Activated CD4-positive, CD25-positive, alpha-beta regulatory T cell treated with anti-CD3 and anti-CD28 coated beads, Interleukin-2, amount 50 U/mL, for 24 hours (primary cell): ENCODE measurements around the gene RALGPS1.

Experiments used
- ATAC-seq, 2 donors: fragments of 150-1000 bp; cut with Tn5 transposase; one replicate each; pipeline ENCODE4 v1.10.0; 2021; ENCODE audit warnings: mild to moderate bottlenecking in 1 of 2, moderate library complexity in 1 of 2

RALGPS1 gene

DNA sequence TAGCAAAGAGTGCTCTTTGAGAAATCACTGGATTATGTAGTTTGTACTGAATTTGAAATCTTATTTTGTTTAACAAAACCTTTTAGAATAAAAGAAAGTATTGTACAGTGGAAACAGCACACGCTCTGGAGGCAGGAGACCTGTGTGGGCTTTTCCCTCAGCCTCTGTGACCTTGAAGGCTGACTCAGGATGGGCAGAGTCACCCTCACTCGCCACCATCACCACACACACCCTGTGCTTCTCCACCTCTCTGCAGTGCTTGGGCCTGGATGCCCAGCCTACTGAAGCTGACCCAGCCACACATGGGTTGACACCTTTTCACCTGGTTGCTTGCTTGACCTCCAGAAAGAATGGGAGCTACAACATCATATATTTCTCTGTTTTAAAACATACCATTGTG lies 188.2 kb downstream of the RALGPS1 start:
- no peak for ATAC-seq

DNA sequence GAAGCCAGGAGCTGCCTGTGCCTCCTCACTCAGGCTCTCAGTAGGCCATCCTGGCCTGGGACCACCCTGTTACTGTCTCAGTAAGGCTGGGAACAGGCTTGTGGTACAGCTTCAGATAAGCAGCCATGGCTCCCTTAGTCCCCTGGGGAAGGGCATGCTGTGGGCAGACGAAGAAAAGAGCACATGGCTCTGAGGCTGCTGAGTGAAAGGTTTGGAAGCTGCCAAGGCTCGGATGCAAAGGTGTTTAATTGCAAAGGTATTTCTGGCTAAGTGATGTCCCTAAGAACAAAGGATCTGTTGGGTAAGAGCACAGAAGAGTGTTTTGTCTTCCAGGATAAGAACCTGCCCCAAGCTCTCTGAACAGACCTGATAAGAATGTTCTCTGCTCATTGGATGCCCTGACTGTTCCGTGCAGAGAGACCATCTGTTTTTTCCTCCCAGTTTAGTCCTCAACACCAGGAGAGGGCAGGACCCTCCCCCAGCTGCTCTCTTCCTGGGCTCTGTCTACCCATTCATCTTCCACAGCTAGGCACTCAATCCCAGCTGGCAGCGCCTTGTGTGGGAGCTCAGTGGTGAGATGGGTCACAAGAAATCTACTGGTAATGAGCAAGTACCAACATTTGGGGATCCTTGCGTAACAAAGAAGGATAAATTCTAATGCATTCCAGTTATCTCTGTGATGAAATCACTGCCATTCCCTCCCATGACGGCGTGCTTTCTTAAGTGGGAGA lies 190.2 kb downstream of the RALGPS1 start:
- ATAC-seq = no peak

DNA sequence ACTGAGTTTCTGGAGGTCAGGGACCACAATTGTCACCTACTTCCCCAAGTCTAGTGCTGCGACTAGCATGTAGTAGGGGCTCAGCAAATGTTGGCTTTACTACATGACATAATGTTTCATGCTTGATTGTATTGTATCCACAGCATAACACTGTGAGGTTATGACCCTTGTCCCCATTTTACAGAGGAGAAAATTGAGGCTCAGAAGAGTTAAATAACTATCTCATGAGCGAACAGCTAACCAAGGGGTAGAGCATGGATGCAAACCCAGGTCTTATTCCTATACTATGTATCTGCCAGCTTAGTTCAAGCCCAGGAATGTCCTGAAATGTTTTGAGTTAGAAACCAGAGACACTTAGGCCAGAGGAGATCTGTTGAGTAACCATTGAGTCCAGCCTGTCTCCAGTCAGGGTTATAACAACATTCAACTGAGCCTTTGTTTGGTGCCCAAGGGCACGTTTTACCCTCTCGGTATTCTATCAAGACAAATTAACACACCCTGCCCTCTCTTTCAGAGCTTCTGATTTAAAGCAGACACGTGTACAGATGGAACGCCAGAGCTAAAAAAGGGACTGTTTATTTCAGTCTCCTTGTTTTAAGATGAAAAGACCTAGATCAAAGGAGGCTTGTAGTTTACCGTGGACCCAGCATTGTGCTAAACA lies 191.4 kb downstream of the RALGPS1 start:
- no peak for ATAC-seq

DNA sequence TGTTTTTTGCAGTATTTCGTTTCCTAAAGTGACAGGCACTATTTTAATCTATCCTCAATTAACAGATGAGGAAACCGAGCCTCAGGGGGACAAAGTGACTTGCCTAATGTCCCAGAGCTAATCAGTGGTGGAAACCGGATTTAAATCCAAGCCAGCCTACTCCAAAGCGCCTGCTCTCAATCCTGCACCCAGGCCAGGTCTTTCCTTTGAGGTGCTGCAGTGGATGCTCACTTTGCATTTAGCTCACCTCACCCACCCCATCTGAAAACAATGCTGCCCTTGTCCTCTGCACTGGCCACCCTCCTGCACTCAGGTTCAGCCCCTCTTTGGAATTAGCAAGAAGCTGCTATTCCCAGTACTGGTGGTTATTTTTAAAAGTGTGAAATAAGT lies 191.9 kb downstream of the RALGPS1 start:
- ATAC-seq = no peak

DNA sequence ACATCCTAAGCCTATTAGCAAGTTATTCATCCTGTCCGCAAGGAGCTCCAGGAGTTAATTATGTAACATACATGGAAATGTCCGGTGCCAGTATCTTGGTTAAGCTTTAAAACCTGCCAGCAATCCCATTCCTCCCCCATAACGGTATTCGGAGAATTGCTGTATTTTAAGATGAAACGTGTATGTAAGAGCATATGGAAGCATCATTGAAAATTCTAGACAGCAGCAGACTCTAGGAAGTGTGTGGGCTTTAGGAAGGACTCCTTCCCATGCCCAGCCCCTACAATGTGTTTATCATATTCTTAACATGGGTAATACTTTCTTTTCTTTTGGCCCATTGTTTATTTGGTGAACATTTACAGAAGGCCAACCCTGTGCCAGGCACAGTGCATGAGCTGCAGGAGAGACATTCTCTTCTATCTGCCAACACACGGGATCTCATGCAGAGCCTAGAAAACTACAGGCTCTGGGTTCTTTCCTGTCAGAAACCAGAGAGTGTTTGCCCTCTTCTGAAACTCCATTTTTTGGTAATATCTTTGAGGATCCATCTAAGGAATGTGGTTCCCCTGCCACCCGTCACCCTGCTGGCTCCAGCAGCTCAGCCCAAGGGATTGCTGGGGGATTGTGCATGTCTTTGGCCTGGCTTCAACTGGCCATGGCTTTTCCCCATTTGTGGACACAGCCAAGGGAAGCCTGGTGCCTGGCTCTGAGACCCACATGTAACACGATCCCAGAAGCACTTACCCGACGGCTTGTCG lies 192.8 kb downstream of the RALGPS1 start:
- no peak for ATAC-seq

DNA sequence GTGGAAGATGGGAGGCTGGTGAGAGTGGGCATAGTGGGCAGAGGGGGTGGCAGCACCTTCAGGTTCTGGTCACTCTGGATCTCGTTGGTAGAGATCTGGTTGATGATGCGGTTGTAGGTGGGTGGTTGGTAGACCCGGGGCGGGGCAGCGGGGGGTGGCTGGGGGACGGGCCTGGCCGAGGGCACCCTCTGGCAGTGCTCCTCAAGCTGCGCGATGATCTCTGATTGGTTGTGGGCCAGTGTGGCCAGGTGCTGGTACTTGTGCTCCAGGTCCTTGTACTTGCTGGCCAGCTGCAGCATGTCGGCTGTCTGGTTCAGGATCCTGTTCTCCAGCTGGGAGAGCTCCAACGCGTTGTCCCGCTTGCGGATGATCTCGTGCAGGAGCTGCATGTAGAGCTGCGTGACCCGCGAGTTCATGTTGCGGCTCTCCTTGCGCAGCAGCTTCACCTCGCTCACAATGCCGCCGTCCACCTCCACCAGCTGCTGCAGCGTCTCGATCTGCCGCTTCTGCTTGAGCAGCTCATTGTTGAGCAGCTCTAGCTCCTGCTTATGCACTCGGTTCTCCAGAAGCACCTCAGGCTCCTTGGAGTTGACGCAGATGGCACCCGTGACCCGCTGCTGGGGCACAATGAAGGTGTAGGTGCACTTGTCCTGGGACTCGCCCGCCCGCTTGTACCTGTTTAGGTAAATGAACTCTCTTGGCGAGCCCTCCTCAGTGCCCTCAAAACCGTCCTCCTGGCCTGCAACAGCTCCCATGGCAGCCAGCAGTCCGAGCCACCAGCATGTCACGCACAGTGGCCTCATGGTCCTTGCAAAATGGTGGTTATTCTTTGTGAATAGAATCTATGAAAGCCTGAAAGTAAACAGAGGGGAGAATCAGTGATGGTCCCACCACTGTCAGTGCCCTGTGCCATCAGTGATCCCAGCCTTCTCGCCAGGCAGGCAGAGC lies 193.6 kb downstream of the RALGPS1 start:
- ATAC-seq = no peak

DNA sequence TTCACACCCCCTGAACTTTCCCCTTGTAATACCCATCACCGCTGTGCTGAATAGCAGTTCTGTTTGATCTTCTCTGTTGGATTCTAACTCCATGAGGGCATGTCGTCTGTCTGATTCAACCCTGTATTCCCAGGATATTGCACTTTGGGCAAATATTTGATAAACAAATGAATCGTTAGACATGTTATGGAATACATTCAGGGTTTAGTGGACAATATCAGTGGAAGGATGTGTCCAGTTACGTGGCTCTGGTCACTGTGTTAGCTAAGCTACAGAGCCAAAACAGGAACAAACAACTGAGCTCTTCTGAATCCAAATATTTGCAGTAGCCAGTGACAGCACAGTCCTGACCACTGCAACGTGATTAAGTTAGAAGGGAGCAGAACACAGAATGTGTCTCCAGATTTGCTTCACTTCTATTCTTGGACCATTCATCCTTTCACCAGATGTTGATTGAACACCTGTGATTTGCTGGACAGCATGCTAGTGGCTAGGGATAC lies 194.7 kb downstream of the RALGPS1 start:
- no peak for ATAC-seq

DNA sequence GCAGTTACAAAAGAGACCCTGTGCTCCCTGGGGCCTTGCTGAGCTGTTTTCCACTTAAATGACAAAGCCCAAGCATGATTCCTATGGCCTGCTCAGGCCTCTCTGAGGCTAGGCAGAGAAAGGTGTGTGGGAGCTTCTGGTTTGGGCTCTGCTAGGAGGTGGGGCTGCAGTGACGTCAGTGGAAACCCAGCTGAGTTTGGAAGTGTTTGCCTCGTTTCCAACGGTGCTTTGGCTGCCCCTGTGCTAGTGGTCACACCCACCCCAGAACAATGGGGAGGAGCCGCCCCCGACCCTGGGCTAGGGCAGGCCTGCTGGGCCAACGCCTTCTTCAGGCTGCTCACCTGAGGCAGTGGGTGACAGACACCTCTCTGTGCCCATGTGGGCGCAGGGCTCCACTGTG lies 197.5 kb downstream of the RALGPS1 start:
- ATAC-seq = no peak

DNA sequence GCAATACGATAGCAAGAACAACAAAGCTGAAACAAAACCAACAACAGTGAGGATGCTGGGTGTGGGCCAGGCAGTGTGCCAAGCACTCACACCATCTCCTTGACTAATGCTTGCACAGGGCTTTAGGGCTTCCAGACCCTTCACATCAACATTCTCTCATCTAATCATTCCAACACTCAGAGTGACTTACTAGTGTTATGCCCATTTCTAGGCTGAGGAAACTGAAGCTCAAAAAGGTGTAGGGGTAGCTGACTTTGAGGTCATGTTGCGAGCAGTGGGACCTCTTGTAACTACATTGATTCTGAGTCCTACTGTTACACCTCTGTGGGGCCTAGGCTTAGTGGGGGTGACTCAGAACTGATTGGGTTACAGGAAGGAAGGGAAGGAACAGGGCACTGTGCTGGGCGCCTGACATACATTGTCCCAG lies 198.2 kb downstream of the RALGPS1 start:
- ATAC-seq = no peak

DNA sequence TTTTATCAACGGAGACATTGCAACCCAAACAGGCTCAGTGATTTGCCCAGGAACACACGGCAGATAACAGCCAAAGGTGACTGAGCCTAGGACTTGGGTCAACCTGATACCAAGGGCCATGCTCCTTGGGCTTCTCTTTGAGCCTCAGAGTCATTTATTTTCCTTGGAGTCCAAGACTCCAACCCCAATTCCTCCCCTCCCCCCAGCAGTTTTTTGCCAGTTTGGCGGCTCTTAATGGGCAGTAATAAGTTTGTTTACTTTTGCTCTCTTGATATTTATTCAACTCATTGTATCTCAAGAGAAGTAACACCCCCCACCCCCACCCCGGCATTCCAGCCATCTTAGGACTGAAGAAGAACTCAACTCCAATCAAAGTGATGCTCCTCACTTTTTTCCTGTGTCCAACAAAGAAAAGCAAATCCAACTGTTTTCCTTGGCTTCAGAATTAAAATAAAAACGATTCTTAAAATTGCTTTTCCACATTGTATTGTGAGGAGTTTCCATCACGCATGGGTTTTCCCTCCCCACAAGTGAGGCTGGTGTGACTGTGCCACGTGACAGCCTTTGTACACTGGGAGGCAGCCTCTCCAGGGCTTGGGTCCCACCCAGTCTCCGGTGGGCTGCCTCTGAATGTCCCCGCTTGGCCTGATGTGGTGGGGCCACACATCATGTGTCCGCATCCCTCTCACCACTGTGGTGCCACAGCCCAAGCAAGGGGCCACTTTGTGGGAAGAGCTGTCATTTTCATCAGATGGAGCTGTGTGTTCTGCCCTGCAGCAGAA lies 198.8 kb downstream of the RALGPS1 start:
- no peak for ATAC-seq

DNA sequence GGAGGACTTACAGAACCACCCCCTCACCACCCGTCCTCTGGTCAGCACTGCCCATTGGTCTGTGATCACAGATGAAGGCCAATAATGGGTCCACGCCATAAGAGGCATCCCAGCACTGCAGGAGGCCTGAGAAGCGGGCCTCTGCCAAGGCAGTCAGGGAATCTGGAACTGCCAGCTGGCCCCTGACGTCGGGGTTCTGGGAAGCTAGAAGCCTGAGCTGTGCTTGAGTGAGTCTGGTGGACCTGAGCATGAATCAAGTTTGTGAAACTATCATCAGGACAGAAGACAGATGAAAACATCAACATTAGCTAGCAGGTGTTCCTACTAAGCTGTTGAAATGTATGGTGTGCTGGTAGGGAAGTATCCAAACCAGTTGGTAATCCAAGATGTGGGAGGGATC lies 200.0 kb downstream of the RALGPS1 start:
- no peak for ATAC-seq

DNA sequence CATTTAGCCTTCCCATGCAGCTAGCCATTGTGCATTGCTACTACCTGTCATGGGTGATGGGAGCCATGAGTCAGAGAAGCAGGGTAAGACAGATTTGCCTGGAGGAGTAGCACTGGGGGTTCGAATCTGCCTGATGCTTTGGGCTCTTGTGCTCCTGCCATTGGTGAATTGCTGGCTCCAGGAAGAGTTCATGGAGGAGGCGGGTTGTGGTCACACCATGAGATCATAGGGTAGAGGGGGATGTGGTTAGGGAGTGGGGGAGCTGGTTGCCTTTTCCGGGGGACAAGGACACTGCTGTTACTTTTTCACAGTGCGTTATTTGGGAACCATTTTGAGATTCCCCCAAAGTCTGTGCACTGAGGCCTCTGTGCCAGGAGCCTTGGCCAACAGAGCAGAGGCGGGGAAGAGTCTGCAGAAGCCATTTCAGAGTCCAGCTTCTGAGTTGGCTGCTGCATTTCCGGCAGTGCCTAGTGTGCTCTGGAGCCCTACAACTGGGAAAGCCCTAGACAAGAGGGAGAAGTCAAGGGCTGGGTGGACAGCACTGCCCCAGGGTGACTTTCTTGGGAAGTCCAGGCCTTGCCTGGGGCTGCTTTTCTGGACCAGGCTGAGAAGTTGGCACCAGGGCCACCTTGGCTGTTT lies 201.6 kb downstream of the RALGPS1 start:
- ATAC-seq = no peak

DNA sequence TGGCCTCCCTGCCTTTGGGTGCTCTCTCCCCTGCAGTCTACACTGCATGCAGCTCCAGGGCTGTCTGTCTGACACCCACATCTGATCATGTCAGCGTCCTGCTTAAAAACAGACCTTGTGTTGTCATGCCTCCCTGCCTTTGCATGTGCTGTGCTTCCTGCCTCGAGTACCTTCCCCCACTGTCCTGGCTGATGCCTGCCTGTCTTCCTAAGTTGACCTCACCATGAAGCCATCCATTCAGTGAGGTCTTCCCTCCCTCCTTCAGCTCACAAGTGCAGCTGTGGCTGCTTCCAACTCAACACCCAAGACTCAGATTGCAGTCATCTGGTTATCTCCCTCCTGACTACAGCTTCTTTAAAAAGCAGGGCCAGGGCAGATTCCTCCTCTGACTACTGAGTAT lies 202.4 kb downstream of the RALGPS1 start:
- no peak for ATAC-seq

DNA sequence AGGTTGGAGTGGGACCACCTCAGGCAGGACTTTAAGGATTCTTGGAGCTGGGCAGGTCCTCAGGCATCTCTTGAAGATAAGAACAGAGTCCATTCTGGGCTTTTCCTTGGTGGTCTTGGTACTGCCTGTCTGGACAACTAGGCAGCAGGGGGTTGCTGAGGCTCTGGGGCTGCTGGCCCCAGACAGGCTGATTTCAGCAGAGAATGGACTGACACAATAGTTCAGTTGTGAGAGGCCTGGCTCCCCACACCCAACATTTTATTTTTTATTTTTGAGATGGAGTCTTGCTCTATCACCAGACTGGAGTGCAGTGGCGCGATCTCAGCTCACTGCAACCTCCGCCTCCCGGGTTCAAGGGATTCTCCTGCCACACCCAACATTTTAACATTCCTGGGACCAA lies 203.2 kb downstream of the RALGPS1 start:
- ATAC-seq = no peak

DNA sequence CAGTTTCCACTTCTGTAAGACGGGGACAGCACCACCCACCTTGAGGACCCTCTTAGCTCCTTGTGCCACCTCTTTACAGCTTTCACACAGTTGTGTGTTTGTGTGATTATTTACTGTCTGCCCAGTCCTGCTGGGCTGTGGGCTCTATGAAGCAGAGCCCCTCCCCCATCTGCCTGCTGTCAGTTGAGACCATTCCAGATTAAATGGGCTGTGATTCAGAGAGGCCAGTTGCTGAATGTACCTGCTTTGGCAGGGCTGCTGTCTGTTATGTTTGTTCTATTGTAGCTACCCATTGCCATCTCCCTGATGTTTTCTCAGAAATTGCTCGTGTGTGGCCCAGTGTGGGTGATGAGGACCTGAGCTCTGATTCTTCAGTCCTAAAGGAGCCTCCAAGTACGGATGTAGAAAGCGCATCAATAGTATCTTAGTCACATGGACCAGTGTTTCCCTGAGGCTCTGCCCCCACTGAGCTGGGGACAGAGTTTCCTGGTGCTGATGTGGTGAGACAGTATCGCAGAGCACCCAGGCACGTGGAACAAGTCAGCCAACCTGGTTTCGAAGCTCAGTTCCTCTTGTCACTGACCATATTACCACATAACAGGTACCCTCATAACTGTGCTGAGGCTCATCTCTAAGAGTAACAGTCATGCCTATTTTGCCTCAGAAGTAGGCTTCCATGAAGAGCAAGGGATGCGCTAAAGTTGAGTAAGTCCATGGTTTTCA lies 204.2 kb downstream of the RALGPS1 start:
- no peak for ATAC-seq

DNA sequence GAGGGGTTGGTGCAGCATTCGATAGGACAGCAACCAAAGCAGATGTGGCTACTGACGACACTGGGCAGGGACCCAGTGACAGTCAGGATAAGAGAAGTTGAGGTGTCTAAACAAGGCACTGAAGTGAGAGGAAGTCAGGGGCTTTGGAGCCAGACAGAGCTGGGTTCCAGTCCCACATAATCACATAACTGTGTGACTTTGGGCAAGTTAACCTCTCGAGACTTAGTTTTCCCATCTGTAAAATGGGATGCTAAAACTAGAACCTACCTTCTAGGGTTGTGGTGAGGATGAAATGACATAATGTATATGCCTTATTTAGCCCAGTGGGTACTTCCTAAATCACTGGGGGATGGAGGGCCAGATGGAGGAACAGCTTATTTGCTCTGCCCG lies 204.7 kb downstream of the RALGPS1 start:
- ATAC-seq = no peak

DNA sequence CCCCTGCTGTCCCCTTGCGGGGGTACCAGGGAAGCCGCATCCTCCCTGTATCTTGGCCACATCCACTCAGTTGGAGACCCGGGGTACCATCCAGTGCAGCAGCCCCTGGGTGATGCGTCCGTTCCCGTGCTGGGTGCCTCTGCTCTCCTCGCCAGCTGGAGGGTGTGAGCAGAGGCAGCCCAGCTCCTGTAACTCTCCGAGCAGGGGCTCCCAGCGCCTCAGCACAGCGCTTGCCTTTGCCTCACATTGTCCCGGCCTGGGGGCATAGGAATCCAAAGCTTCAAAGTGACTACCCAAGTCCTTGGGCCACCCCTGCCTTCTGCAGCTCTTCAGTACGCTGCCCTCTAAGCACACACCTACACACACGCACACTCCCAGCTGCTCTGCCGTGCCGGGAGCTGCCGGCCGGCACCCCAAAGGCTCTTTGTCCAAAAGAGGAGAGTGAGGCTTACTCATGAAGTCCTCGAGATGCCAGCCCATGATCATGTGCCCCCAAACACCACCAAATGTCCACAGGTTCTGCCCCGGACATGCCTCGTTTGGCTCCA lies 207.1 kb downstream of the RALGPS1 start:
- no peak for ATAC-seq

DNA sequence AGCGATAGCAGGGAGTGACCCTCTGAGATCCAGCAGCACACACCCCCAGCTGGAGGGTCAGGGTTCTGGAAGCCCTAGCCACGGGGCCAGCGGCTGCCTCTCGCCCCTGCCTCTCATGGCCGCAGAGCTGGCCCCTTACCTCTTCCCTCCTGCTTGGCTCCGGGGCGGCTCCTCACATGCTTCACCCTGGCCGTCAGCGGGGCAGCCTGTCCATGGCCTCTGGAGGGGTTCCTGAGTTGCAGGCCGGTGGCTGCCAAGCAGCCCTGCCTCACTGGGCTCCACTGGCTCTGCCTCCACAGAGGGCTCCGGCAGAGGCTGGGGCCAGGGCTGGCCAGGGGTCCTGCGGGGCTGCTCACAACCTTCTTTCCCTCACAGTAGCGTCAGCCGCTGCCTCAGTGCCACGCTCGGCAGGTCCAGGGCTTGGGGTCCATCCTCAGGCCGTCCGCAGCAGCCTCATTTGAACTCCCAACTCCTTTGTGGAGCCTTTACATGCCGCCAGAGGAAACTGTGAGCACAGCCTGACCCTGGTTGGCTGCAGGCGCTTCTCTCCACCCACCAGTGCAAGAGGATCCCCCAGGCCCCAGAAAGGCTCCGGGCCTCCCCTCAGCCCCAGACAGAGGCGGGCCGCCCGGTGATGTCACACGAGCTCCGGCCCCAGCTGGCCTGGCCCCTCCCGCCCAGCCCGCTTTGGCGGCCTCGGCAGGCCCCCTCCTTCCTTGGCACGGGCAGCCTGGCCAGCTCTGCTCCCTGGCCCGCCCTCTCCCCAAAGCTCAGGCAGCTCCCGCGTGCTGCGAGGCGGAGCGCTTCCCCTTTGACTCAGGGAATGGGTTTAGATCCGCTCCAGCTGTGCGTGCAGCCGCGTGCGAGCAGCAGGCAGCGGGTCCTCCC lies 207.8 kb downstream of the RALGPS1 start, which contains the start of gene ANGPTL2:
Gene ANGPTL2, minus strand, starts transcription at position 460 of the 888 bp plus-strand sequence. CDS start 13,904 bp downstream, outside the sequence.
- ATAC-seq = peak; percentile 39 to 40
